ENCODE measurements around the gene NAALADL2.

The NAALADL2 gene

DNA sequence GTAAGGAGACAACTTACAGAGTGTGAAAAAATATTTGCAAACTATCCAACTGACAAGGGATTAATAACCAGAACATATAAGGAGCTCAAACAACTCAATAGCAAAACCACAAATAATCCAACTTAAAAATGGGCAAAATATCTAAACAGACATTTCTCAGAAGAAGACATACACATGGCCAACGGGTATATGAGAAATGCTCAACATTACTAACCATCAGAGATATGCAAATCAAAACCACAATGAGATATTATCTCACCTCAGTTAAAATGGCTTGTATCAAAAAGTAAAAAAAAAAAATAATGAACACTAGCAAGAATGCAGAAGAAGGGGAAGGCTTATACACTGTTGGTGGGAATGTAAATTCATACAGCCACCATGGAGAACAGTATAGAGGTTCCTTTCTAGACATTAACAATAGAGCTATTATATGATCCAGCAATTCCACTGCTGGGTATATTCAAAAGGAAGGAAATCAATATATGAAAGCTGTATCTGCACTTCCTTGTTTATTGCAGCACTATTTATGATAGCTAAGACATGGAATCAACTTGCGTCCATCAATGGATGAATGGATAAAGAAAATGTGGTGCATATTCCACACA is 998.6 kb downstream of the NAALADL2 start:
- no peak for DNase-seq (ENCODE audit: low read depth)
- H3K4me3 ChIP-seq (replicated peaks; ENCODE audit: low read depth, low read length): no peak overlapping the region

More for the DNA sequence above, 998.6 kb downstream of the NAALADL2 start:
- TF ChIP-seq, protein P1, sequence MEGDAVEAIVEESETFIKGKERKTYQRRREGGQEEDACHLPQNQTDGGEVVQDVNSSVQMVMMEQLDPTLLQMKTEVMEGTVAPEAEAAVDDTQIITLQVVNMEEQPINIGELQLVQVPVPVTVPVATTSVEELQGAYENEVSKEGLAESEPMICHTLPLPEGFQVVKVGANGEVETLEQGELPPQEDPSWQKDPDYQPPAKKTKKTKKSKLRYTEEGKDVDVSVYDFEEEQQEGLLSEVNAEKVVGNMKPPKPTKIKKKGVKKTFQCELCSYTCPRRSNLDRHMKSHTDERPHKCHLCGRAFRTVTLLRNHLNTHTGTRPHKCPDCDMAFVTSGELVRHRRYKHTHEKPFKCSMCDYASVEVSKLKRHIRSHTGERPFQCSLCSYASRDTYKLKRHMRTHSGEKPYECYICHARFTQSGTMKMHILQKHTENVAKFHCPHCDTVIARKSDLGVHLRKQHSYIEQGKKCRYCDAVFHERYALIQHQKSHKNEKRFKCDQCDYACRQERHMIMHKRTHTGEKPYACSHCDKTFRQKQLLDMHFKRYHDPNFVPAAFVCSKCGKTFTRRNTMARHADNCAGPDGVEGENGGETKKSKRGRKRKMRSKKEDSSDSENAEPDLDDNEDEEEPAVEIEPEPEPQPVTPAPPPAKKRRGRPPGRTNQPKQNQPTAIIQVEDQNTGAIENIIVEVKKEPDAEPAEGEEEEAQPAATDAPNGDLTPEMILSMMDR (IDR thresholded peaks at IDR 0.05; ENCODE audit: low read length, missing control alignments): no peak
